NB4 (cell line): ENCODE measurements around the gene SS18L1.
A peak's percentile ranks its signal among the peaks of the same experiment; 100 is the strongest.

Source experiments
- DNase-seq: peaks from one replicate; pipeline ENCODE4 v3.0.0; 2010; ENCODE audit warnings: low read depth
- H3K4me3 ChIP-seq: one replicate; pipeline ENCODE4 v1.5.1; 2011; ENCODE audit warnings: mild to moderate bottlenecking, low read depth, low read length, moderate library complexity
- CTCF ChIP-seq: IDR thresholded peaks from one replicate; pipeline ENCODE4 v1.5.1; 2012; ENCODE audit warnings: low read depth, low read length
- MYC ChIP-seq: IDR thresholded peaks from 2 replicates; pipeline ENCODE4 v1.6.1; 2011; ENCODE audit warnings: low read depth, low read length
- POLR2A ChIP-seq: IDR thresholded peaks from 2 replicates; pipeline ENCODE4 v1.6.1; 2011; ENCODE audit warnings: mild to moderate bottlenecking; ENCODE audit not compliant: insufficient read length; ENCODE audit errors: extremely low read depth
- TF ChIP-seq, protein P1 (sequence below): IDR thresholded peaks from 2 replicates; pipeline ENCODE4 v1.6.1; 2011; ENCODE audit warnings: low read depth, low read length

Gene SS18L1, protein sequence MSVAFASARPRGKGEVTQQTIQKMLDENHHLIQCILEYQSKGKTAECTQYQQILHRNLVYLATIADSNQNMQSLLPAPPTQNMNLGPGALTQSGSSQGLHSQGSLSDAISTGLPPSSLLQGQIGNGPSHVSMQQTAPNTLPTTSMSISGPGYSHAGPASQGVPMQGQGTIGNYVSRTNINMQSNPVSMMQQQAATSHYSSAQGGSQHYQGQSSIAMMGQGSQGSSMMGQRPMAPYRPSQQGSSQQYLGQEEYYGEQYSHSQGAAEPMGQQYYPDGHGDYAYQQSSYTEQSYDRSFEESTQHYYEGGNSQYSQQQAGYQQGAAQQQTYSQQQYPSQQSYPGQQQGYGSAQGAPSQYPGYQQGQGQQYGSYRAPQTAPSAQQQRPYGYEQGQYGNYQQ

DNA sequence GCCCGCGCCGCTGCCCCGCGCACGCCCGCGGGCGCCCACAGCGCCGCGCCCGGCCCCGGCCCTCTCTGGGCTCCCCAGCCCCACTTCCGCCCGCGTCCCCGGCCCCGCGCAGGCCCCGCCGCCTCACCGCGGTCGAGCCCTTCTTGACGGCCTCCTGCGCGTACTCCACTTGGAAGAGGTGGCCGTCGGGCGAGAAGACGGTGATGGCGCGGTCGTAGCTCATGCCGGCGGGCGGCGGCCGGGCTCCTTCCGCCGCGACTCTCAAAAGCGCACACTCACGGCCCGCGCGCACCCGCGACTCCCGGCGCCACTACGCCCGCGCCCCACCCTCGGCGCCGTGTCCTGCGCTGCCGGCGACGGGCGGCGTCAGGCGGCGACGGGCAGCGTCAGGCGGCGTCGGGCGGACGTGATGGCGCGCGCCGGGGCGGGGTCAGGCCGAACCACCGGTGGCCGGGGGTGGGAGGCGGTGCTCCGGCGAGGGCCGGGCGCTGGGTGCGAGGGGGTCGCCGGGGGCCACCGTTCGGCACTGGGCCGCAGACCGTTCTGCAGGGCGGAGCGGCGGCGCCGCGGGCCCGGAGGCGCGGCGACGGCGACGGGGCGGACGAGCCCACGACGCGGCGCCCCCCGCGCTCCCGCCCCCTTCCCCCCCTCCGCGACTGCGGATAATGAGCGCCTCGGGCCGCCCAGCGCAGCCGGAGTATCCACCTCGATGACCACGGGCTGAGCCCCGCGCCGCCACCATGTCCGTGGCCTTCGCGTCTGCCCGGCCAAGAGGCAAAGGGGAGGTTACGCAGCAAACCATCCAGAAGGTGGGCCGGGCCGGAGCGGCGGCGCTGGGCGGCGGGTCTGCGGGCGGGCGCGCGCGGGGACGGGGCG is at the start of gene SS18L1, which contains the start of gene PSMA7:
TSS of gene SS18L1 (plus strand) at position 689 of the 876 bp plus-strand sequence. CDS start at position 741, 52 bp downstream.
TSS of gene PSMA7 (minus strand) at position 314 of the 876 bp plus-strand sequence. CDS start at position 223, 91 bp downstream.
- DNase-seq, result peak; percentile 94
- H3K4me3 ChIP-seq, result peak within 1 kb of the TSS; percentile 90
- TF ChIP-seq MYC (0 out of 2 replicates have a peak, but pooled peaks have one; percentile 34), CTCF (no peak), POLR2A (peak; percentile 63)
- TF ChIP-seq, protein P1, sequence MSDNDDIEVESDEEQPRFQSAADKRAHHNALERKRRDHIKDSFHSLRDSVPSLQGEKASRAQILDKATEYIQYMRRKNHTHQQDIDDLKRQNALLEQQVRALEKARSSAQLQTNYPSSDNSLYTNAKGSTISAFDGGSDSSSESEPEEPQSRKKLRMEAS, result peak; percentile 57

- H3K4me3 ChIP-seq, result no peak overlapping the region
- no peak for TF ChIP-seq POLR2A
- TF ChIP-seq MYC, result no peak
- DNase-seq, result no peak
These were observed 46.9 kb upstream of the SS18L1 start for GRCh38 chr20:62096421-62097380.

DNA sequence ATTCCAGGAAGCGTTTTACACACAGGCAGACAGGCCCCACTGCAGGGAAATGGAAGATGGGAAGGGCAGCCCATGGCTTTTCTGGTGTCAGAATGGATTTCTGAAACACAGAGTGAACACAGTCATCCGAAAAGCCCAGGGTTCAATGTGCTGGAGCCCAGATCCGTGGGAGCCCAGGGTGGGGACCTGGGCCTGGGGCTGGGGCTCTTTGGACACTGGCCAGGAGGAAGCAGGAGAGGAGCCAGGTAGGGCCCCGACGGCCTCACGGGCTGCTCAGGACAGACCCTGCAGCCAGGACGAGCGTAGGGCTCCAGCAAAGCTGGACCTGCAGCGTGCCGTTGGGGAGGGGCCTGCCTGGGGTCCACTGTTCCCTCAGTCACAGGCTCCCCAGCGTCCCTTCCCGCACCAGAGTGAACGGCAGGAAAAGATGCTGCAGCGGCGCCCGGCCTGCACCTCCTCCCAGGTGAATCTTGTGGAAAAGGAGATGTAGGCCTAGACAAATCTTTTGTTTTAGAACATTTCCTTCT is 45.6 kb upstream of the SS18L1 start:
- TF ChIP-seq POLR2A, result no peak
- no peak for TF ChIP-seq CTCF
- TF ChIP-seq, protein P1, result no peak
- TF ChIP-seq MYC, result no peak
- no peak overlapping the region for H3K4me3 ChIP-seq
- DNase-seq, result no peak

- no peak for DNase-seq
- TF ChIP-seq CTCF, result no peak
- TF ChIP-seq, protein P1, result no peak
- no peak overlapping the region for H3K4me3 ChIP-seq
These were observed 42.5 kb upstream of the SS18L1 start for GRCh38 chr20:62101078-62101477.

GRCh38 chr20:62103508-62104233 is 39.9 kb upstream of the SS18L1 start:
- TF ChIP-seq POLR2A (no peak), CTCF (no peak), MYC (no peak)
- TF ChIP-seq, protein P1, result no peak
- H3K4me3 ChIP-seq, result no peak overlapping the region
- DNase-seq, result no peak
